GM20431 (cell line): Measurements from ENCODE around the gene ROCK2.

Experiments
- in situ Hi-C: fragments of 300-500 bp; cut with MseI, MboI; formaldehyde crosslinking; loops from one replicate; pipeline ENCODE4 v1.15.0; 2020; ENCODE audit warnings: low sequenced_read_pairs; ENCODE audit not compliant: unreplicated experiment

The ROCK2 gene

DNA sequence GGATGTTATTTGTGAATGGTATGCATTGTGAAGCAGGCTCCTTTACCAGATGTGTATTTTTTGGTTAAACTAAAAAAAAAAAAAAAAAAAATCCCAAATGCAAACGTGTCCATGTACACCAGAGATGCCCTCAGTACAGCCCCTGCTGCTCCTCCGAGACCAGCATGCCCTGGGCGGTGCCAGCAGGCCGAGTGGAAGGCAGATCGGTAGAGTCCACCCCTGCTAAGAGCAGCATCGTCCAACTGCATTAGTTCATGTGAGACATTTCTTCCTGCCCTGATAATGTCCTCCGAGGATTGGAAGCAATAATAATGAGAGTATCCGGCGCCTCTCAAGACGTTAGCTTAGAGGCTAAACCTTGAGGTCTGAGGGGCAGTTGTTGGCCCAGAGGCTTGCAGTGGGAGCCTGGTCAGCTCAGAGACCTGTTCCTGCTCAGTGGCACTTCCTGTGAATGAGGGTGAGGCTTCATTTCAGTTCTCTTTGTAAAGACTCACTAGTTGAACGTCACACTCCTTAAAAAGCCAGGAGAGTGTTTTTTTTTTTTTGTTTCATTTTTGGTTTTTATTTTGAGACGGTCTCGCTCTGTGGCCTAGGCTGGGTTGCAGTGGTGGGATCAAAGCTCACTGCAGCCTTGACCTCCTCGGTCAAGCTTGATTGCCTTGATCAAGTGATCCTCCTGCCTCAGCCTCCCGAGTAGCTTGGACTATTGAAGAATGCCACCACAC is 183.5 kb downstream of the ROCK2 start:
- in situ Hi-C loops = no loop called here

DNA sequence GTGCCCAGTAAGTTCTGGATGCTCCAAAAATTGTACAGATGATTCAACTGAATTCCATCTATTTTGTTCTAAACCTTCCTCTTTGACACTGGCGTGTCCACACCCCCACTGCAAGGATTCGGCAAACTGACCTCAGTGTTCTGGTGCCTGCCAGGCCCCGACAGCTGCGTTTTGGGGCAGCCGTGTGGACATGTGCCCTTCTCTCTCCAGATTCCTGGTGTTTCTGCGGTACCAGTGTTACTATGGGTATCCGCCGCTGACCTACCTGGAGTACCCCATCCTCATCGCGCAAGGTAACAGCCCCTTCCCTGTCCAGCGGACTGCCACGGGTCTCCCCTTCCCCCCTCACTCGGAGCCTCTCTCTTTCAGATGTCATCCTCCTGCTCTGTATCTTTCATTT is 184.2 kb downstream of the ROCK2 start:
- in situ Hi-C loops = no loop called here

DNA sequence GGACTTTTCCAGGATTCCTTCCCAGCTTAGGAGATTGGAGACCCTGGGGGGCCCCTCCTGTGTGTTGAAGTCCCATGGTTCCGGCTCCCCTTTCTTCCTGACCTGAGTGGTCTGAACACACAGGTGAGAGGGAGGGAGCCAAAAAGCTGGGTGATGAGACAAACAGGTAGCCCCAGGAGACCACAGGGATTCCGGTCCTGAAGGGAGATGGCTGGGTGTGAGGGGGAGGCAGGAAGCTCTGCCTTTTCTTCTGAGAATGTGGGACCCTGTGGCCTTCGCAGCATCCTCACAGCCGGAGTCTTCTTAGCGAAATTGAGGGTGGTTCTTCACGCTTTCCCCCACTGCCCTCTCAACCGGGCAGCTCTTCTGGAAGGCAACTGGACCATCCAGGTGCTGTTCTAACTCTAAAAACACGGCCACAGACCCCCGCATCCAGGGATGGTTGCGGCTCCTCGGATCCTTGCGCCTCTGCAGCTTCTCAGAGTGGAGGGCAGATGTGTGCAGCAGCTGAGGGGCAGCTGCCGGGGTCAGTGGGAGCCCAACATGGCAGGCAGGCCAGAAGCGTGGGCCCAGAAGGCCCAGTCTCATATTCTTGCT is 184.8 kb downstream of the ROCK2 start:
- in situ Hi-C loops = no loop called here

DNA sequence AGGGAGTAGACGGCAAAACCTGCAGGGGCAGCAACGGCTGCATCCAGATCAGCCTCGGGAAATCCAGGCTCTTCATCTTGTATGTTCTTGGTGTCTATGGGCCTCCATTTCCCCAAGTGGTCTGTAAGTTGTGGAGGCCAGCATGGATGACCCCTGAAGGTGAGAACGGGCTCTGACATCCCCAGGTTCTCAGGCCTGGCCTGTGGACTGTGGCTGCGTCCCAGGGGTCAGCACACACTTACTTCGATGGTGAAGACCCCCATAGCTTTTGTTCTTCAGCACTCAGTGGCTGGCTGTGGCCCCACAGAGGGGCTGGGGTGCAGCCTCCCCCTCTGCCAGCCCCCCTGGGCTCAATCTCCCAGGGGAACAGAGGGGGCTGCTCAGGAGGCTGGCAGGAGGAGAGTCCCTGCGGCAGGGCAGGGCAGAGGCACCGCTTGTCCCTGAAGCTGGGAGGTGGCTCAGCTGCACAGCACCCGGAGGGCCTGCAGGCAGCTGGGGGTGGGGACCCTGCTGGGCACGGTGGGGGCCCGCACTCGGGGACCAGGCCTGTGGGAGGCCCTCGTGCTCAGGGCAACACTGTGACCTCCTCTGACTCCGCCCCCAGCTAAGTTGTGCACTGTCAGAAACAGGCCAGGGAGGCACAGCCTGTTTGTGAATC is 185.4 kb downstream of the ROCK2 start:
- in situ Hi-C loops = no loop called here

DNA sequence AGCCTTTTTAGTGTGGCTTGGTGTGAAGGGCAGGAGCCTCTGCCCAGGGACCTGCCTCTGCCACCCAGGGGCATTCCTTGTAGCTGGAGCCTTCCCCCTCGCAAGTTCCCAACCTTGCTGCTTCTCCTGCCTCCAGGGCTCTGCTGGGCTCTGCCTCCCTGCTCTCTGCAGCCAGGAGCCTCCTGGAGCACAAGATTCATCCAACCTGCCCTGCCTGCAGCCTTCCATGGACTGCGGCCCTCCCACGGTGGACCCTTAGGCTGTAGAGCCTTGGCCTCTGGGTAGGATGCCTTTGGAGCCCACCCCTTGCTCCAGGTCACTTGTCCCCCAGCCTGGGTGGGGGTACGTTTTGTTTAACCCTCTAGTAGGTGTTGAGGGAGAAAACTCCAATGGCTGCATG is 186.7 kb downstream of the ROCK2 start:
- in situ Hi-C loops = no loop called here

DNA sequence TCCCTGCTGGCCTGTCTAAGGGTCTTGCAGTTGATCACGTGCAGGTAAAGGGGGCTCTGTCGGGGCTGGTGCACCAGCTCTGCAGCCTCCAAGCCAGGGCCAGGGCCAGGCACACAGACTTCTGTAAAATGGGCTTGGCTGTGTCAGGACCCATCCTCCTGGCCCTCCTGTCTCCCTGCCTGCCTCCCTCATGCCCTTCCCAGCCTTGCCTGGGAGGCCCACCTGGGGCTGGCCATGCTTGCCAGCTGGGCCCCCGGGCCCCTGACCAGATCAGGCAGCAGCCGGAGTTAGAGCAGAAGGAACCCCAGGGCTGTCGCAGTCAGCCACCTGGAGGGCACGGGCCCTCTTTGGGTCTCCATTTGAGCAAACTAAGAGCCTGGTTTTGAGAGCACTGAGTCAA is 187.1 kb downstream of the ROCK2 start:
- in situ Hi-C loops = no loop called here

DNA sequence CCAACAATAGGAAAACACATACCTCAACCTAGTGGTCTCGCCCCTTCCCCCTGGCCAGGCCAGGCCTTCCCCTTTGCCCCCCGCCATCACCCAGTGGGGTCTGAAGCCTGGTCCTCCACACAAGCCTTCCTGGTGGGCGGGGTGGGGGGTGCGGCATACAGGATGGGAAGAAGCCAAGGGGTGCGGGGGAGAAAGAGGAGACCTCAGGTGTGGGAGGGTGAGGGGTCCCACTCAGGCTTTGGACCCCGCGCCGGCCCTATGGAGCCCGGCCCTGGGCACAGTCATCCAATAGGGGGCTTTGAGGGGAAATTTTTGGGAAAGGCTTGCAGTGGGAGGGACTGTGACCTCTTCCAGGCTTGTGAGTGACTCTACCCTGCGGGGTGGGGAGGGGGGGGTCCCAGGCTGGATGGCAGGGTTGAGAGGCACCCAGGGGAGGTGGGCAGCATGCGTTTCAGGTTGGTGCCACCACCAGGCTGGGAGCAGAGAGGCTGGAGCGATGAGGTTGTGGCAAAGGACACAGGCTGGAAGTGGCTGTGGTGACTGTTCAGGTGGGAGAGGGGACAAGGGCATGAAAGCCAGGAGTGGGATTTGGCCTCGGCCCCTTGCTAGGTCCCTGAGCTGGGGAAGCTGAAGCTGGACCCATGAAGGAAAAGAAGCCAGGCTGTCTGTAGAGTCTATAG is 187.9 kb downstream of the ROCK2 start:
- in situ Hi-C loops = no loop called here

DNA sequence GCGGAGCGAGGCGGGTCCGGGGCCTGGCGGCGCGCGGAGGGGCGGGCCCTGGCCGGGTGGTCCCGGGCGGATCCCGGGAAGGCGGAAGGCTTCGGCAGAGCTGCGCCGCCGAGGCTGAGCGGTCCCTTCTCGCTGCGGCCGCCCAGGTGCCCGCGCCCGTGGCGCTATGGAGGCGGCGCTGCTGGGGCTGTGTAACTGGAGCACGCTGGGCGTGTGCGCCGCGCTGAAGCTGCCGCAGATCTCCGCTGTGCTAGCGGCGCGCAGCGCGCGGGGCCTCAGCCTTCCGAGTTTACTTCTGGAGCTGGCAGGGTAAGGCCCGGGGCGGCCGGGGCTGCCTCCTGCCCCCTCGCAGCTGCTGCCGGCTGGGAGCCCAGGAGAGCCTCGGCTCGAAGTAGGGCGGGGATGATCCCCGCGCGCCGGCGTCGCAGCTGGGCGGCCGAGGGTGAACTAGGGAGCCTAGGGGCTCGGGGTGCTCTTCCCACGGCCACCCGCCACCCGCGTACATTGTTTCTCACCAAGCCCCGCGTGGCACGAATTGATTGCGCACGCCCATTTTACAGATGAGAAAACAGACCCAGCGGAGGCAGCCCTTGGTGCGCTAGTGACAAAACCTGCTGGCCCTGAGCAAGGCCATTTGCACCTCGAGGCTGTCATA is 188.9 kb downstream of the ROCK2 start, which contains the start of gene SLC66A3:
SLC66A3 (plus strand) TSS at position 87 of the 655 bp plus-strand sequence; CDS start at position 167, 80 bp downstream.
- in situ Hi-C loops = no loop called here

DNA sequence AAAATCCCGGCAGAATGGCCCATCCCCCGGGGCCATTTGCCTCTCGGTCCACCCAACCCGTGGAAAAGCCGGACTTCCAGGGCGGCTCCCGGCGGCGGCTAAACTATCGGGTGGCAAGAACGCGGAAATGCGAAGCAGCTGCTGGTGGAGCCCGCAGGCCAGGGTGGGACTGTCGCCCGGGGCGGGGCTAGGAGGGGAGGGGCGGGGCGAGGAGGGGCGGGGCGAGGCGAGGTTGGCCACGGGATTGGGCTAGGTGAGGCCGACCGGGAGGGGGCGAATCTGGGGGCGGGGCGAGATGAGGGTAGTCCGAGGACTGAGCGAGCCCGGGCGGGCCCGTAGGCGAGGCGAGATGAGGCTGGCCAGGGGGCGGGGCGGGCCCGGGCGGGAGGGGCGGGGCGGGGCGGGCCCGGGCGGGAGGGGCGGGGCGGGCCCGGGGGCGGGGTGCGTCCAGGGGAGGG is 189.5 kb downstream of the ROCK2 start:
- in situ Hi-C loops = no loop called here

DNA sequence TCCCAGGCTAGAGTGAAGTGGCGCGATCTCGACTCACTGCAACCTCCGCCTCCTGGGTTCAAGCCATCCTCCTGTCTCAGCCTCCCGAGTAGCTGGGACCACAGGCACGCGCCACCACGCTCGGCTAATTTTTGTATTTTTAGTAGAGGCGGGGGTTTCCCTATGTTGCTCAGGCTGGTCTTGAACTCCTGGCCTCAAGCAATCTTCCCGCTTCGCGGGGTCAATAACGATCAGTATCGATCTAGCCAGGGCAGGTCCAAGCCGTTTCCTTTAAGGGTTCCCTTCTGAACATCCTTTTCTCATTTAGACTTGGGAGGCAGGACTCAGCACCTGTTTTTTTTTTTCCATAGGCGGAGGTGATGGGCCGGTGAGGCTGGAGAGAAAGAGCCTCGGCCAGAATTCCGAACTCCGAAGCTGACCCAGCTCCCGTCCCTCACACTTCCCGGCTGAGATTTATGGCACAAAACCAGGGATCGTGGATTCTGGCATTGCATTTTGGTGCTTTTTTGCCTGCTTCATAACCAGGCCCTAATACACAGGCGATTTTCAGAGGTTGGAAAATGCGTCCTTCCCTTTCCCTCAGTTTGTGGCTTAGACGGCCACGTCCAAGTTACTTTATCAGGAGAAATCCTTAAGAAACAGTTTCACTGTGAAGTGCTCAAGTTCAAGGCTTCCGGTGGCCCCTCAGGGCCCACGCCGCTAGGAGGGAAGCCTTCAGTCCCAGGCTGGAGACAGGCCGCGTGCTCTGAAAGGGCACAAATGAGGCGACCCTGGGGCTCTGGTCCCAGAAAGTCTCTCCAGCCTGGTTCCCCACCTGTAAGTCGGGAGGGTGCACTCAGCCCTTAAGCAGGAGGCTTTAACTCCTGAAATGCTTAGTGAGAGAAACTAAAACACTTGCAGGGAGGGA is 190.2 kb downstream of the ROCK2 start:
- in situ Hi-C loops = no loop called here

DNA sequence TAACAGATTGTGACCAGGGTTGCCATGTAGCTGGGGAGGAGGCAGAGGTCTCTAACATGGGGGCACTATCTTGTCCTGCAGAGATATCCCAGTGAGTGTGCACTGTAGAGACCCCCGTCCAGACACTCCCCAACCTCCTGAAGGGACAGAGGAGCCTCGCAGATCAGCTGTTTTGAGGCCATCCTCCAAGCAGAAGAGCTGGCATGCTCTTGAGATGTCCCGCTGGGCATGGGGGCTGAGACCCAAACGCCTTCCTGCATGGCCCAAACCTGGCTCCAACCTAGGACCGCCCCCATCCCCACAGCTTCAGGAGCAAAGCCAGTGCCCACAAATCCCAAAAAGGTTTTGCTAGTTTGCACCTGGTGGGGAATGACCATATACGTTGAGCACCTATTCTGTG is 191.8 kb downstream of the ROCK2 start:
- in situ Hi-C loops = no loop called here

DNA sequence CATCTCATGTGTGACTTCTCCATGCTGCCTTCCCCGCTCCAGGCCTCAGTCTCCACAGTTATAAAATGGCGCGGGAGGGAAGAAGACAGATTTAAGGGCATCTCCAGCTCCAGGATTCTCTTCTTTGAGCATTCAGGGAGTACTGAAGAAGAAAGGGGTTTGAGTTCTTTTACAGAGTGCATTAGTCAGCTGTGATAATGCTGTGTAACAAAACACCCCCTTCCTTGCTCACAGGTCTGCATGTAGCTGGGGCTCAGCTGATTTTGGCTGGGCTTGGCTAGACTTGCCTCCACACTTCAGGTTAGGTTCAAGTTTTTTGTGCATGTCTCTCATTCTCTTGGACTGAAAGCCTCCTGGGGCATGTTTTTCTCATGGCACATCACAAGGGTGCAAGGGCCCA is 197.2 kb downstream of the ROCK2 start:
- in situ Hi-C loops = loop anchor here (25.0 kb wide), 2 partner anchors 265 to 440 kb away; no protein-coding TSS in a partner anchor

DNA sequence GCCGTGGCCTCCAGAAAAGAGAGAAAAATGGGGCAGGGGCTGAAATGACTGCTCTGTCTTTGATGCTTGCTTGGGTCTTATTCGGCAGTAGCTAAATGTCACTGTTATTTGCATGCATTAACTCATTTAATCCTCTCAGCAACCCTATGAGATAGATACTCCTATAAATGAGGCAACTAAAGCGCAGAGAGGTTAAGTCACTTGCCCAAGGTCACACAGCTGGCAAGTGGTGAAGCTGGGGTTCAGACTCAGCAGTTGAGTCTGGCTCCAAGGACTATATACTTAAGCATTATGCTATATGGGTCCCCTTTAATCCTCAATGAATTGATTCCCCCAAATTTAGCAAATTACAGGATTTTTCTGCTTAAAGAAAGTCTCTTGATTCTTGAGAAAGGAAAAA is 198.4 kb downstream of the ROCK2 start:
- in situ Hi-C loops = loop anchor here (25.0 kb wide), 2 partner anchors 266 to 441 kb away; no protein-coding TSS in a partner anchor

DNA sequence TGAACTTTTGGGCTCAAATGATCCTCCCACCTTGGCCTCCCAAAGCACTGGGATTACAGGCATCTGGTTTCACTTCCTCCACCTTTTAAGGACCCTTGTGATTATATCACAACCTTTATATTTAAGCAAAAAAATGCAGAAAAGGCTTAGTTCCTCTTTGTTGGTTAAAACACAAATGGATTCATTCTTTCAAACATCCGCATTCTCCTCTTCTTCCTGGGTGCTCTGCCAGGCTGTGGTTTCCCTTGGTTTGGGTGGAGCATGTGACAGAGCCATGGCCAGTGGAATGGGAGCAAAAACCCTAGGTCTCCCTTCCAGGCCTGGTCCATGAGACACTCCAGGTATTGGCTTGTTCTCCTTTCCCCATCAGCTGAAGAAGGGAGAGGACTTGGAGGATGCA is 199.1 kb downstream of the ROCK2 start:
- in situ Hi-C loops = loop anchor here (25.0 kb wide), 2 partner anchors 267 to 442 kb away; no protein-coding TSS in a partner anchor

DNA sequence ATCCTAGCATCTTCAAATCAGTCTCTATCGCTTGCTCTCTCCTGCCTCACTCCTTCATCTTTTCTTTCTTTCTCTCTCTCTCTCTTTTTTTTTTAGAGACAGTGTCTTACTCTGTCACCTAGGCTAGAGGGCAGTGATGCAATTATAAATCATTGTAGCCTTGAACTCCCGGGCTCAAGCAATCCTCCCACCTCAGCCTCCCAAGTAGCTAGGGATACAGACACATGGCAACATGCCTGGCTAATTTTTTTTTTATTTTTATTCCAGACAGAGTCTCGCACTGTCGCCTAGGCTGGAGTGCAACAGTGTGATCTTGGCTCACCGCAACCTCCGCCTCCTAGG is 199.7 kb downstream of the ROCK2 start:
- in situ Hi-C loops = loop anchor here (25.0 kb wide), 2 partner anchors 268 to 443 kb away; no protein-coding TSS in a partner anchor

DNA sequence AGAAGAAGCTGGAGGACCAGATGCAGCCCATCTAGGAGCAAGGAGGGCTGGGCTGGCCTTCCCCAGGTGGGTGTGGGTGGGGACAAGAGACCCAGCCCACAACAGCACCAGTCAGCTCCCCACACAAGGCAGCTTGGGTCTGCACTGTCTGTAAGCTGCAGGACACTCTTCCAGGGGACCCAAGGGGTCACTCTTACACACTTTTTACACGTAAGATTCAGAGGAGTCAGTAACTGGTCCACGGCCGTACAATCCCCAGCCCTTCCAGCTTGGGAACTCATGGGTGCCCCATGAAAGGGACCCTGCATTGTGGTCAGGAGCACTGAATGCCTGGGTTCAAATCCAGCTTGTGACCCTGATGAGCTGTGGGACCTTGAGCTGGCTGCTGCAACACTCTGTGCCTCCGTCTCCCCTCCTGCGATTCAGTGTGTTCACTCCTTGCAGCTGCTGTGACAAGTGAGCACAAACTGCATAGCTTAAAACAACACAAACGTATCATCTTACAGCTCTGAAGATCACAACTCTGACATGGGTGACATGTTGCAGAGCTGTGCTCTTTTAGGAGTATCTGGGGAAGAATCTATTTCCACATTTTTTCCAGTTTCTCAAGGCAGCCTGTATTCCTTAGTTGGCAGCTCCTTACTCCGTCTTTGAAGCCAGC is 200.2 kb downstream of the ROCK2 start:
- in situ Hi-C loops = loop anchor here (25.0 kb wide), 2 partner anchors 268 to 443 kb away; no protein-coding TSS in a partner anchor

DNA sequence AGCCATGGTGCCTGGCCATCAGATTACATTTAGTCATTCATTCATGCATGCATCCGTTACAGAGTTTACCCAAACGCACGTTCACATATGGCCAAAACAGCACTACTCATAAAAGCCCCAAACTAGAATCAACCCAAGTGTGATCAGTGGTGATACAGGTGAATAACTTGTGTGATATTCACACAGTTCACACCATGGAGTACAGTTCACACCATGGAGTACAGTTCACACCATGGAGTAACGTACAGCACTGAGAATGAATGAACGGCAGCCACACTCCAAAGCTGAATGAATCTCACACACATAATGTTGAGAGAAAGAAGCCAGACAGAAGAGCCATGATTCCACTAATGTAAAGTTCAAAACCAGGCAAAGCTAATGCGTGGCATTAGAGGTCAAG is 201.4 kb downstream of the ROCK2 start:
- in situ Hi-C loops = loop anchor here (25.0 kb wide), 2 partner anchors 269 to 444 kb away; no protein-coding TSS in a partner anchor

DNA sequence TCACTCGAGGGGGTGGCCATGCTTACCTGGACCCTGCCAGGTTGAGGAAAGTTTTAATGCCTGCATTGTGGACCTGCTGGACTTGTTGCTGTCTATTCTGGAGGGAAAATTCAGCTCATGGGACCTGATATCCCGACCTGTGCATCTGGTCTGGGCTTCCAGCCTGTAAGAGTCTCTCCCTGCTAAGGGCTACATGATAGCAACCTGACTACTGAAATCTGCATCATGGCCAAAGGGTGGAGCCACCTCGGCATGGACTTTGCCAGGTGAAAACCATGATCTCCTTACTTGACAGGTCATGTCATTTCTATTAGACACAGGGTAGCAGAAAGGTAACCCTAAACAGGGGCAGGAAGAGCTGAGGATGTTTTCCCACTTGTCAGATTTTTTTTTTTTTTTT is 202.1 kb downstream of the ROCK2 start:
- in situ Hi-C loops = loop anchor here (25.0 kb wide), 2 partner anchors 270 to 445 kb away; no protein-coding TSS in a partner anchor
